ENCODE data around the gene LRFN2.

The LRFN2 gene

DNA sequence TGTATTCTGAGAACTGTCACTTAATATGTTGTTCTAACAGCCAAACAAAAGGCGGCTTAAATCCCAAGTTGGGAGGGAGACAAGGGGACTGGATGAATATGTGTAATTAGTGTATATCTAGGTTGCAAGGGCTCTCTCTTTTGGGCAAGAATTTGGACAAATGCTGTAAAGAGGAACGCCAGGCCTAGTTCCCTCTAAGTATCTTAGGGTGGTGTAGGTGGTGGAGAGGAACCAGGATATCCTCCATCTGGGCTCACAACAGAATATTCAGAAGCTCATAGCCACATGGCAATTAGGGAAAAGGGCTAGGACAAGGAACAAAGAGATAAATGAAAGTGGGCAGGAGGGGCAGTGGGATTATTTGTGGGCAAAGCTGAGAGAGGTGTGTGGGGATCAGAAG, 149.5 kb downstream of the LRFN2 start:
- Histone ChIP-seq H3K4me1 (ENCODE audit: control insufficient read depth, low read length) (no peaks in the 10 kb centered on the region), H4K20me1 (ENCODE audit: control insufficient read depth, insufficient read depth, low read depth, low read length) (no peaks in the 10 kb centered on the region), H3K9me2 (replicated peaks; ENCODE audit: control insufficient read depth, low read length) (no peaks in the 10 kb centered on the region), H3K36me3 (ENCODE audit: control insufficient read depth, low read length) (no peaks in the 10 kb centered on the region), H3K27me3 (ENCODE audit: control insufficient read depth, low read length) (no peaks in the 10 kb centered on the region), H3K27ac (ENCODE audit: low read depth, low read length) (no peak overlapping the region), H3K9me3 (ENCODE audit: control insufficient read depth, insufficient read depth, low read length) (no peaks in the 10 kb centered on the region), H3K79me2 (ENCODE audit: control insufficient read depth, low read length) (no peaks in the 10 kb centered on the region), H3K4me3 (ENCODE audit: low read length) (no peak overlapping the region), H3K4me2 (ENCODE audit: low read length) (no peak overlapping the region), H3F3A (ENCODE audit: control insufficient read depth, insufficient read depth) (no peaks in the 10 kb centered on the region)
- no peak for TF ChIP-seq EZH2phosphoT487 (IDR thresholded peaks at IDR 0.05; ENCODE audit: borderline replicate concordance, low read length)
- TF ChIP-seq, protein P1, sequence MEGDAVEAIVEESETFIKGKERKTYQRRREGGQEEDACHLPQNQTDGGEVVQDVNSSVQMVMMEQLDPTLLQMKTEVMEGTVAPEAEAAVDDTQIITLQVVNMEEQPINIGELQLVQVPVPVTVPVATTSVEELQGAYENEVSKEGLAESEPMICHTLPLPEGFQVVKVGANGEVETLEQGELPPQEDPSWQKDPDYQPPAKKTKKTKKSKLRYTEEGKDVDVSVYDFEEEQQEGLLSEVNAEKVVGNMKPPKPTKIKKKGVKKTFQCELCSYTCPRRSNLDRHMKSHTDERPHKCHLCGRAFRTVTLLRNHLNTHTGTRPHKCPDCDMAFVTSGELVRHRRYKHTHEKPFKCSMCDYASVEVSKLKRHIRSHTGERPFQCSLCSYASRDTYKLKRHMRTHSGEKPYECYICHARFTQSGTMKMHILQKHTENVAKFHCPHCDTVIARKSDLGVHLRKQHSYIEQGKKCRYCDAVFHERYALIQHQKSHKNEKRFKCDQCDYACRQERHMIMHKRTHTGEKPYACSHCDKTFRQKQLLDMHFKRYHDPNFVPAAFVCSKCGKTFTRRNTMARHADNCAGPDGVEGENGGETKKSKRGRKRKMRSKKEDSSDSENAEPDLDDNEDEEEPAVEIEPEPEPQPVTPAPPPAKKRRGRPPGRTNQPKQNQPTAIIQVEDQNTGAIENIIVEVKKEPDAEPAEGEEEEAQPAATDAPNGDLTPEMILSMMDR (IDR thresholded peaks at IDR 0.05; ENCODE audit: low read depth, low read length, poor library complexity, severe bottlenecking) = no peak

DNA sequence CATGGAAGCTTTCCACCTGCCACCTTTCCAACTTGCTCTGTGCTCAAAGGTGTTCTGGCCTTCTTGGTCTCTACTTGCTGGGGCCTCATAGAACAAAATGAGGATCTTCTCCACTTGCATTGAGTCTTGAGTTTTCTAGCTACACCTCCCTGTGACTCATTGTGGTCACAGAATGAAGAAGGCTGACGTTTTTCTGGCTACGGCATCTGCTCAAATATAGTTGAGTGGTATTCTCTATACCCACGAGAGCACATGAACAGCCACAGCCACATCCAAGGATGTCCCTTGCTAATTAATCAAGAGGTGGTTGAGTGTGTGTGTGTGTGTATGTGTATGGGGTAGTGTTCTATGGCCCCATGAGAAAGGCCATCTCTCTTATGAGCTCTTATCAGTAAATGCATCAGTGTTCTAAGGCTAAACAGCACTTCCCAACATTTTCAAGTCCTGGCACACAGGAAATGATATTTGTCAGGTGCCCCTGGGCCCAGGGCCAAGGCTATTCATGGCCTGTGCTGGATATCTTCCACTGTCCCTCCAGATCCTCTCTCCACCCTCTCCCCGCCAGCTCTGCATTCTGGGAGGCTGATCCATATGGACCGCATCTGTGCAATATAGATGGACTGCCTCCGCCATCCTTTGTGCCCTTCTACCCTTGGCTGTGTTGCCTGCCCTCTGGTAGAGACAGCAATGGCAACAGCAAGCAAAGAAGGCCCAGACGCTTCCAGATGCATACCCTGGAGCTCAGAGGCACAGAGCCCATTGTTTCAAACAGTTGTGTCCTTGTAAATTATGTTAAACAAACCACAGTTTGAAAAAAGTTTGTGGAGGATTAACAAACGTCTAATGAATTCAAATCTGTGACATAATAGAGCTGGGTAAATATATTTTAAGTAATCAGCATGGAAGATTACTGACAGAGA, 150.2 kb downstream of the LRFN2 start:
- no peaks in the 10 kb centered on the region for H3K4me1 ChIP-seq (ENCODE audit: control insufficient read depth, low read length)
- no peaks in the 10 kb centered on the region for H3K9me2 ChIP-seq (replicated peaks; ENCODE audit: control insufficient read depth, low read length)
- H4K20me1 ChIP-seq (ENCODE audit: control insufficient read depth, insufficient read depth, low read depth, low read length) = no peaks in the 10 kb centered on the region
- H3K9me3 ChIP-seq (ENCODE audit: control insufficient read depth, insufficient read depth, low read length) = no peaks in the 10 kb centered on the region
- H3K36me3 ChIP-seq (ENCODE audit: control insufficient read depth, low read length) = no peaks in the 10 kb centered on the region
- H3K4me3 ChIP-seq (ENCODE audit: low read length) = no peak overlapping the region
- H3K4me2 ChIP-seq (ENCODE audit: low read length) = no peak overlapping the region
- no peaks in the 10 kb centered on the region for H3F3A ChIP-seq (ENCODE audit: control insufficient read depth, insufficient read depth)
- TF ChIP-seq, protein P1 (IDR thresholded peaks at IDR 0.05; ENCODE audit: low read depth, low read length, poor library complexity, severe bottlenecking) = no peak
- no peak for TF ChIP-seq EZH2phosphoT487 (IDR thresholded peaks at IDR 0.05; ENCODE audit: borderline replicate concordance, low read length)
- no peaks in the 10 kb centered on the region for H3K27me3 ChIP-seq (ENCODE audit: control insufficient read depth, low read length)
- no peaks in the 10 kb centered on the region for H3K79me2 ChIP-seq (ENCODE audit: control insufficient read depth, low read length)
- H3K27ac ChIP-seq (ENCODE audit: low read depth, low read length) = no peak overlapping the region

DNA sequence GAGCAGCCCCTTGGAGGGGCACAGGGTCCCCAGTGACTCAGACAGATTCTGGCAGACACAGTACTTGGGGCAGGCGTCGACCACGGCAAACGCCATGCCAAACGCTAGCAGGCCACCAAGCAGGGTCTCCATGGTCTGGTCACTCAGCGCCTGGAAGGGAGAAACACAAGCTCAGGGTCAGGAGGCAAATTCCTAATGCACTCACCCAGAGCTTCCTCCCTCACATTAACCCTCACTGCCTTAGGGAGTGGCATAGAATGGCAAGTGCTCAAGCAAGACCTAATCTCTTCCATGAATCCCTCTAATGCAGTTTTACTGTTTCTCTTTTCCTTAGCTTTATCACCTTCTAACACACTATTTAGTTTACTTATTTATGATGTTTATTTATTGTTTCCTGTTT, 154.2 kb downstream of the LRFN2 start:
- H3K4me3 ChIP-seq (ENCODE audit: low read length) = no peak overlapping the region
- H3K9me2 ChIP-seq (replicated peaks; ENCODE audit: control insufficient read depth, low read length) = no peaks in the 10 kb centered on the region
- H3K4me2 ChIP-seq (ENCODE audit: low read length) = no peak overlapping the region
- no peaks in the 10 kb centered on the region for H3K79me2 ChIP-seq (ENCODE audit: control insufficient read depth, low read length)
- no peaks in the 10 kb centered on the region for H3F3A ChIP-seq (ENCODE audit: control insufficient read depth, insufficient read depth)
- no peaks in the 10 kb centered on the region for H3K4me1 ChIP-seq (ENCODE audit: control insufficient read depth, low read length)
- no peaks in the 10 kb centered on the region for H3K9me3 ChIP-seq (ENCODE audit: control insufficient read depth, insufficient read depth, low read length)
- H3K36me3 ChIP-seq (ENCODE audit: control insufficient read depth, low read length) = no peaks in the 10 kb centered on the region
- TF ChIP-seq, protein P1 (IDR thresholded peaks at IDR 0.05; ENCODE audit: low read depth, low read length, poor library complexity, severe bottlenecking) = no peak
- TF ChIP-seq EZH2phosphoT487 (IDR thresholded peaks at IDR 0.05; ENCODE audit: borderline replicate concordance, low read length) = no peak
- no peaks in the 10 kb centered on the region for H4K20me1 ChIP-seq (ENCODE audit: control insufficient read depth, insufficient read depth, low read depth, low read length)
- H3K27me3 ChIP-seq (ENCODE audit: control insufficient read depth, low read length) = no peaks in the 10 kb centered on the region
- H3K27ac ChIP-seq (ENCODE audit: low read depth, low read length) = no peak overlapping the region
